ENCODE results near the gene PAWR.
"Not testable (repeated sequence)": the region's sequence is repeated elsewhere in the genome, so short reads cannot be mapped to it uniquely, and the experiment has no call there.

PAWR gene

GRCh38 chr12:79615596-79616560 is 74.9 kb downstream of the PAWR start:
- no peak overlapping the region for H3K4me3 ChIP-seq (ENCODE audit: low read length)
- DNase-seq (ENCODE audit: low read depth, low spot score): no peak

- no peak for DNase-seq (ENCODE audit: low read depth, low spot score)
- H3K4me3 ChIP-seq (ENCODE audit: low read length): no peak overlapping the region
Observed at GRCh38 chr12:79614730-79615129, 76.0 kb downstream of the PAWR start.

GRCh38 chr12:79601908-79602307 is 88.9 kb downstream of the PAWR start:
- H3K4me3 ChIP-seq (ENCODE audit: low read length): no peak overlapping the region
- no peak for DNase-seq (ENCODE audit: low read depth, low spot score)

- H3K4me3 ChIP-seq (ENCODE audit: low read length): no peak overlapping the region
- DNase-seq (ENCODE audit: low read depth, low spot score): no peak
Observed at GRCh38 chr12:79597910-79598309, 92.9 kb downstream of the PAWR start.

GRCh38 chr12:79596719-79597350 is 93.9 kb downstream of the PAWR start:
- DNase-seq (ENCODE audit: low read depth, low spot score): no peak
- H3K4me3 ChIP-seq (ENCODE audit: low read length): no peak overlapping the region

GRCh38 chr12:79595273-79595672 is 95.5 kb downstream of the PAWR start:
- no peak overlapping the region for H3K4me3 ChIP-seq (ENCODE audit: low read length)
- no peak for DNase-seq (ENCODE audit: low read depth, low spot score)

- H3K4me3 ChIP-seq (ENCODE audit: low read length): no peak overlapping the region
- no peak for DNase-seq (ENCODE audit: low read depth, low spot score)
Observed at GRCh38 chr12:79592865-79593264, 97.9 kb downstream of the PAWR start.

- H3K4me3 ChIP-seq (ENCODE audit: low read length): no peak overlapping the region
- no peak for DNase-seq (ENCODE audit: low read depth, low spot score)
Observed at GRCh38 chr12:79591988-79592387, 98.8 kb downstream of the PAWR start.

GRCh38 chr12:79590751-79591150 is 100.0 kb downstream of the PAWR start:
- no peak overlapping the region for H3K4me3 ChIP-seq (ENCODE audit: low read length)
- DNase-seq (ENCODE audit: low read depth, low spot score): no peak

- no peak overlapping the region for H3K4me3 ChIP-seq (ENCODE audit: low read length)
- DNase-seq (ENCODE audit: low read depth, low spot score): no peak
Observed at GRCh38 chr12:79587368-79587767, 103.4 kb downstream of the PAWR start.

GRCh38 chr12:79585147-79585546 is 105.6 kb downstream of the PAWR start:
- no peak overlapping the region for H3K4me3 ChIP-seq (ENCODE audit: low read length)
- no peak for DNase-seq (ENCODE audit: low read depth, low spot score)

GRCh38 chr12:79573820-79574219 is 116.9 kb downstream of the PAWR start:
- no peak overlapping the region for H3K4me3 ChIP-seq (ENCODE audit: low read length)
- DNase-seq (ENCODE audit: low read depth, low spot score): no peak

GRCh38 chr12:79569679-79570078 is 121.1 kb downstream of the PAWR start:
- no peak overlapping the region for H3K4me3 ChIP-seq (ENCODE audit: low read length)
- DNase-seq (ENCODE audit: low read depth, low spot score): no peak

GRCh38 chr12:79567175-79567563 is 123.6 kb downstream of the PAWR start:
- no peak overlapping the region for H3K4me3 ChIP-seq (ENCODE audit: low read length)
- no peak for DNase-seq (ENCODE audit: low read depth, low spot score)

GRCh38 chr12:79566452-79567174 is 124.2 kb downstream of the PAWR start:
- H3K4me3 ChIP-seq (ENCODE audit: low read length): no peak overlapping the region
- DNase-seq (ENCODE audit: low read depth, low spot score): no peak

GRCh38 chr12:79564727-79565350 is 125.9 kb downstream of the PAWR start:
- DNase-seq (ENCODE audit: low read depth, low spot score); H3K4me3 ChIP-seq (ENCODE audit: low read length): not testable (repeated sequence)

GRCh38 chr12:79563021-79563740 is 127.6 kb downstream of the PAWR start:
- no peak overlapping the region for H3K4me3 ChIP-seq (ENCODE audit: low read length)
- no peak for DNase-seq (ENCODE audit: low read depth, low spot score)

GRCh38 chr12:79561401-79562132 is 129.2 kb downstream of the PAWR start:
- no peak overlapping the region for H3K4me3 ChIP-seq (ENCODE audit: low read length)
- DNase-seq (ENCODE audit: low read depth, low spot score): no peak
